Body of pancreas (tissue), 4 donors: ENCODE results near the gene ADGRB3.

Experiments
- CTCF ChIP-seq, 7 experiments: fragments of 450-650 bp in 4 of 7; fragments of 200-600 bp in 3 of 7; sonication (generic) in 3 of 7; IDR thresholded peaks; one replicate each; pipeline ENCODE4 v1.5.1; 2016 to 2019; ENCODE audit warnings: antibody characterized with exemption in 7 of 7
- POLR2A ChIP-seq, 3 donors: fragments of 450-650 bp; IDR thresholded peaks; one replicate each; pipeline ENCODE4 v1.6.1; 2016; ENCODE audit warnings: antibody characterized with exemption in 3 of 3, mild to moderate bottlenecking in 2 of 3

GRCh38 chr6:69106511-69106910, 471.4 kb downstream of the ADGRB3 start:
- TF ChIP-seq POLR2A (IDR thresholded peaks at IDR 0.05), result no peak
- TF ChIP-seq CTCF (IDR thresholded peaks at IDR 0.05), result no peak
